ENCODE measurements around the gene ITM2C. TPM values are rescaled to one million over a fixed set of nuclear protein-coding genes. Genes with fewer than 3 reads are reported as not detected.
A peak's percentile ranks its signal among the peaks of the same experiment; 100 is the strongest.

Gene ITM2C
- total RNA-seq, 1 donor from 2014 or later, result 25.0 TPM

- intact Hi-C loops (cut with DNase I), result loop anchor here (10.0 kb wide), 1 partner anchor 163 kb away; no protein-coding TSS in a partner anchor
Measured at GRCh38 chr2:230821991-230822520, 42.7 kb upstream of the ITM2C start.

GRCh38 chr2:230823264-230823964, 41.3 kb upstream of the ITM2C start:
- no peak for TF ChIP-seq CTCF (IDR thresholded peaks at IDR 0.05)
- H3K27me3 ChIP-seq, result peaks cover 22% of the 10 kb centered on the region
- H3K4me1 ChIP-seq, result peaks cover 3% of the 10 kb centered on the region
- no peak for ATAC-seq
- no peaks in the 10 kb centered on the region for H3K9me3 ChIP-seq
- no peak for DNase-seq
- peaks cover 13% of the 10 kb centered on the region for H3K36me3 ChIP-seq
- no peak overlapping the region for H3K27ac ChIP-seq
- H3K4me3 ChIP-seq, result no peak overlapping the region
- intact Hi-C loops (cut with DNase I), result loop anchor here (10.0 kb wide), 1 partner anchor 161 kb away; no protein-coding TSS in a partner anchor

More at GRCh38 chr2:230821991-230822520, 42.7 kb upstream of the ITM2C start:
- Histone ChIP-seq H3K9me3 (no peaks in the 10 kb centered on the region), H3K4me3 (no peak overlapping the region), H3K27me3 (peaks cover 8% of the 10 kb centered on the region), H3K36me3 (peaks cover 26% of the 10 kb centered on the region), H3K27ac (no peak overlapping the region), H3K4me1 (no peaks in the 10 kb centered on the region)
- DNase-seq (no peak), ATAC-seq (peak; percentile 11)
- no peak for TF ChIP-seq CTCF (IDR thresholded peaks at IDR 0.05)

- Histone ChIP-seq H3K27ac (no peak overlapping the region), H3K9me3 (no peaks in the 10 kb centered on the region), H3K4me1 (peaks cover 3% of the 10 kb centered on the region), H3K27me3 (peaks cover 32% of the 10 kb centered on the region), H3K4me3 (peak overlapping the region; percentile 14), H3K36me3 (peaks cover 3% of the 10 kb centered on the region)
- peak; percentile 74 for TF ChIP-seq CTCF (IDR thresholded peaks at IDR 0.05)
- intact Hi-C loops (cut with DNase I), result loop anchor here (10.0 kb wide), 1 partner anchor 160 kb away; no protein-coding TSS in a partner anchor
- DNase-seq (no peak), ATAC-seq (peak; percentile 81)
Measured at GRCh38 chr2:230824406-230824978, 40.2 kb upstream of the ITM2C start.

- H3K27me3 ChIP-seq, result peaks cover 38% of the 10 kb centered on the region
- no peak for TF ChIP-seq CTCF (IDR thresholded peaks at IDR 0.05)
- H3K9me3 ChIP-seq, result no peaks in the 10 kb centered on the region
- ATAC-seq, result no peak
- no peak for DNase-seq
- H3K4me3 ChIP-seq, result no peak overlapping the region
- H3K36me3 ChIP-seq, result no peaks in the 10 kb centered on the region
- H3K4me1 ChIP-seq, result peaks cover 3% of the 10 kb centered on the region
- intact Hi-C loops (cut with DNase I), result loop anchor here (10.0 kb wide), 1 partner anchor 159 kb away; no protein-coding TSS in a partner anchor
- no peak overlapping the region for H3K27ac ChIP-seq
Measured at GRCh38 chr2:230825354-230825753, 39.4 kb upstream of the ITM2C start.

GRCh38 chr2:230827774-230828271, 36.9 kb upstream of the ITM2C start:
- DNase-seq, result no peak
- peak overlapping the region; percentile 36 for H3K4me3 ChIP-seq
- intact Hi-C loops (cut with DNase I), result loop anchor here (10.0 kb wide), 1 partner anchor 157 kb away; no protein-coding TSS in a partner anchor
- H3K27me3 ChIP-seq, result peaks cover 38% of the 10 kb centered on the region
- H3K36me3 ChIP-seq, result no peaks in the 10 kb centered on the region
- peaks cover 3% of the 10 kb centered on the region for H3K4me1 ChIP-seq
- no peaks in the 10 kb centered on the region for H3K9me3 ChIP-seq
- ATAC-seq, result no peak
- no peak for TF ChIP-seq CTCF (IDR thresholded peaks at IDR 0.05)
- no peak overlapping the region for H3K27ac ChIP-seq

Data from upper lobe of right lung (tissue), 1 donor.